HG03060 (cell line): ENCODE results near the gene CORO2A.

ENCODE experiments used
- ATAC-seq: cut with Tn5 transposase; IDR thresholded peaks from one replicate; pipeline ENCODE4 v1.9.1; 2021; ENCODE audit warnings: low read depth, moderate number of reproducible peaks; ENCODE audit not compliant: unreplicated experiment

The CORO2A gene

DNA sequence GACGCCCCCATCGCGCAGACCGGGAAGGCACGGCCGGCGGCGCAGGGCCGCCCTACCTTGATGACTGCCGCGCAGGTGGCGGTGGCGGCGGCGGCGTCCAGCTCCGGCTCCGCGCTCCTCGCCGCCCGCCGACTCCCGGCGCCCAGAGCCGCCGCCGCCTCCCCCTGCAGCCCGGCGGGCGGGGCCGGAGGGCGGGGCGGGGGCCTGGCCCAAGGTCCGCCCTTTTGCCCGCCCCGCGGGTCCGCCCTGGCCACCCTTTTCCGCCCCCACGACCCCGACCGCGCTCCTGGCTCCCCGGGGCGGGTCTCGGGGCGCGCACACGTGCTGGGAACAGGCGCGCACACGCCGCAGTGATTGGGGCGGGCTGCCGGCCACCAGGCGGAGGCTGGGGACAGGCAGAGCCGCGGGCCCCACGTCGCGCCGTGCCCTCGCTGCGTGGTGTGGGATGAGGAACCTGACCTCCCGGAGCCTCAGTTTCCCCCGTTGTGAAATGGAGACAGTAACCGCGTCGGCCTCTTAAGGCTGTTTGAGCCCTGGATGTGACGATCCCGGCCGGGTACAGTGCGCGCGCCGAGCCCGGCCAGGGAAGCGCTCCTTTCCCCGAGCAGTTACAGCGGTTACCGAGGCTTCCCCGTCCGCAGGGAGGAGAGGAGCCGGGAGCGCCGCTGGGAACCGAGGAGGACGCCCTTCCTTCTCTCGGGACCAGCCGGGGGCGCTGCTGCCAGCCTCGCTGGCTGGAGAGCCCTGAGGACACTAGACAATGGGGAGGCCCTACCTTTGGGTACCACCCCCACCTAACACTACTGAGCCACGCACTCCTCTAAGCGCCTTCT, at the start of gene CORO2A:
Gene CORO2A (minus strand): TSS at position 135 of the 833 bp plus-strand sequence. CDS start 34,977 bp downstream, outside the sequence.
- ATAC-seq, result no peak

DNA sequence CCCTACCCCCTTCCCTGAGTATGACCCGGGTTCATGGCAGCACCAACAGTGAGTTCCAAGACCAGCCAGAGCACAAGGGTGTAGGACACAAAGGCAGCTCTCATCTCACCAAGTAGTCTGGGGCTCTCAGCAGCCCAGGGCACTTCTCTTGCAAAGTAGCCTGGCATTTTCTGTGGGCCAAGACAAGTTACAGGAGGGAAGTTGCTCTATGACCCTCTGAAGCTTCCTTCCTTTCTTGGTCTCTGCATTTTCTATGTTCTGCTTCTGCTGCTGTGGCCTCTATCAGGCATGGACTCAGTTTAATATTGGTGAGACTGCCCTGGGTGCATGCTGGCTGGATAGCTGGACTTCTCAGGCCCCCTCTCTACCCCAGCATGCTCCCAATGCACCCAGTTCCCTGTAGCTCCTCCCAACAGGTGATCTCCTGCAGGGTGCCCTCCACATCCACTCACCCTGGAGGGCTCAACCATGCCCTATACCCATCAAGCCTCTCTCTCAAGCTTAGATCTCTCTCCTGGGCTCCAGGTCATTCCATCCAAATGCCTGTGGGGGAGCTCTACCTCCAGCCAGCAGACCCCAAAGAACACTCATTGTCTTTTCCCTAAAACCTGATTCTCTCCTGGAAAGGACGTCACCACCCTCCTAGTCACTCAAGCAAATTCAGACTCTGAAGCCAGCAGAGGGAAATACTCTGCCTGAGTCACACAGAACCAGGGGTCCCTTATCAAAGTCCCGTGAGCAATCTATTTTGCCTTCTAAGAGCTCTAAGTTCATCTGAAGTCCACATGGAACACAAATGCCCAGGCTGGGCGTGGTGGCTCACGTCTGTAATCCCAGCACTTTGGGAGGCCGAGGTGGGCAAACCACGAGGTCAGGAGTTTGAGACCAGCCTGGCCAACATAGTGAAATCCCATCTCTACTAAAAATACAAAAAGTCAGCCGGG, 49.2 kb upstream of the CORO2A start:
- no peak for ATAC-seq

DNA sequence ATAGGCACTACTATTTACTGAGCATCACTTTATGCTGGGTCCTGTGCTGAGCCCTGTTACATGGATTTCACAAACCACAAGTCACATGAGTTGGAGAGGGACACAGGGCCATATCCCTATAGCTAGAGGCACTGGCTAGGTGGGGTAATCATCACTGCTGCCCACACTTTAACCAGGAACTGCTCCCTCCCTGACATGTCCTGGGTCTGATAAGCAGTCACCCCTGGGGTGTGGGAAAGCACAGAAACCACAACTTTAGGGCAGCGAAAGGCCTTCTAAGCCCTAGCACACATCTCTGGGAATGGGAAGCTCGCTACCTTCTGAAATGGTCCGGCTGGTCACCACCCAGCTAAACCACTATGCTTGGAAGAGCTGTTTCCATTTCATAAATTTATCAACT, 48.0 kb upstream of the CORO2A start:
- ATAC-seq, result no peak

DNA sequence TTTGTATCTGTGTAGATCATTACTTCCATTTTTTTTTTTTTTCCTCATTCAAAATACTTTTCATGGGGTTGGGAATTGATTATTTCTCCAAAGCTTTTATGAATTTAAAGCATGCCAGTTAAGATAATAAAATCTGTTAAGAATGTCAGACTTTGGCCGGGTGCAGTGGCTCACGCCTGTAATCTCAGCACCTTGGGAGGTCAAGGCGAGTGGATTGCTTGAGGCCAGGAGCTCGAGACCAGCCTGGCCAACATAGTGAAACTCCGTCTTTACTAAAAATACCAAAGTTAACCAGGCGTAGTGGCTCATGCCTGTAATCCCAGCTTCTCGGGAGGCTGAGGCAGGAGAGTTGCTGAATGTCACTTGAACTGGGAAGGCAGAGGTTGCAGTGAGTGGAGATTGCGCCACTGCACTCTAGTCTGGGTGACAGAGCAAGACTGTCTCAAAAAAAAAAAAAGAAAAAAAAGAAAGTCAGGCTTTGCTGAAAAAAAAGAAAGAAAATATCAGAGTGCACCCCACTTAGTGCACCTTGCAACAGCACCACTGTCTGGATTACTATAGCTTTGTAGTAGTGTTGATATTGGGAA, 44.6 kb upstream of the CORO2A start:
- ATAC-seq, result no peak

DNA sequence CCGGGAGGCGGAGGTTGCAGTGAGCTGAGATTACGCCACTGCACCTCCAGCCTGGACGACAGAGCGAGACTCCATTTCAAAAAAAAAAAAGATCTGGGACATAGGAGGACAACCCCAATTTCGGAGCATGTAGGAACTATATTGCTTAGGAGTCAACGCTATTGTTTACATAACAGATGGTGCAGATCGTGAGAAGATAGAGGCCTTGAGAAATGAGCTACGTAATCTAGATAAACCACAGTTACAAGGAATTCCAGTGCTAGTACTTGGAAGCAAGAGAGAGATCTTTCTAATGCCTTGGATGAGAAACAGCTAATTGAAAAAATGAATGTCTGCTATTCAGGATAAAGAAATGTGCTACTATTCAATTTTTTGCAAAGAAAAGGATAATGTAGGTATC, 42.7 kb upstream of the CORO2A start:
- ATAC-seq, result no peak

- no peak for ATAC-seq
These were observed 41.9 kb upstream of the CORO2A start for GRCh38 chr9:98234245-98234825.

DNA sequence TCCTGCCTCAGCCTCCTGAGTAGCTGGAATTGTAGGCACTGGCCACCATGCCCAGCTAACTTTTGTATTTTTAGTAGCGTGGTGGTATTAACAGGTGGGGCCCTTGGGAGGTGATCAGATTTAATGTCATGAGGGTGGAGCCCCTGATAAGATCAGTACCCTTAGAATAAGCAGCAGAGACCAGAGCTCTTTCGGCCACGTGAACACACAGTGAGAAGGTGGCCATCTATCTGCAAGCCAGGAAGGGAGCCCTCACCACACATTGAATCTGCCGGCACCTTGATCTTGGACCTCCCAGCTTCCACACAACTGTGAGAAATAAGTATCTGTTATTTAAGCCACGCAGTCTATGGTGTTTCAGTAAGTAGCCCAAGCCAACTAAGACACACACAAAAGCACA, 40.5 kb upstream of the CORO2A start:
- no peak for ATAC-seq

GRCh38 chr9:98231770-98232478, 39.5 kb upstream of the CORO2A start:
- ATAC-seq, result no peak

GRCh38 chr9:98230789-98231188, 38.4 kb upstream of the CORO2A start:
- no peak for ATAC-seq

- no peak for ATAC-seq
These were observed 37.9 kb upstream of the CORO2A start for GRCh38 chr9:98230304-98230703.

DNA sequence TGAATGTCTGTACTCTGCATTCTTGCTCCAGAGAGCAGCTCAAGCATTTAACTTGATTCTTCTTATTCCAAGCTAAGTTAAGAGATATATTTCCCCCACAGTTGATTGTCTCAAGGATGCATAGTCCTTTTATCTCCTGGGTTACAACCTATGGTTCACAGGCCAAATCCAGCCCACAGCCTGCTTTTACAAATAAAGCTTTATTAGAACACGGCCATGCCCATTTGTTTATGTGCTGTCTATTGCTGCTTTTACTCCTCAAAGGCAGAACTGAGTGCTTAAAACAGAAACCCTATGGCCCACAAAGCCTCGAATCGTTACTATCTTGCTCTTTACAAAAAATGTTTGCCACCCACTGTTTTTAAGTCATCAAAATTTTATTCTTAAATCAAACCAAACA, 37.2 kb upstream of the CORO2A start:
- no peak for ATAC-seq

- ATAC-seq, result no peak
These were observed 36.6 kb upstream of the CORO2A start for GRCh38 chr9:98229090-98229395.

DNA sequence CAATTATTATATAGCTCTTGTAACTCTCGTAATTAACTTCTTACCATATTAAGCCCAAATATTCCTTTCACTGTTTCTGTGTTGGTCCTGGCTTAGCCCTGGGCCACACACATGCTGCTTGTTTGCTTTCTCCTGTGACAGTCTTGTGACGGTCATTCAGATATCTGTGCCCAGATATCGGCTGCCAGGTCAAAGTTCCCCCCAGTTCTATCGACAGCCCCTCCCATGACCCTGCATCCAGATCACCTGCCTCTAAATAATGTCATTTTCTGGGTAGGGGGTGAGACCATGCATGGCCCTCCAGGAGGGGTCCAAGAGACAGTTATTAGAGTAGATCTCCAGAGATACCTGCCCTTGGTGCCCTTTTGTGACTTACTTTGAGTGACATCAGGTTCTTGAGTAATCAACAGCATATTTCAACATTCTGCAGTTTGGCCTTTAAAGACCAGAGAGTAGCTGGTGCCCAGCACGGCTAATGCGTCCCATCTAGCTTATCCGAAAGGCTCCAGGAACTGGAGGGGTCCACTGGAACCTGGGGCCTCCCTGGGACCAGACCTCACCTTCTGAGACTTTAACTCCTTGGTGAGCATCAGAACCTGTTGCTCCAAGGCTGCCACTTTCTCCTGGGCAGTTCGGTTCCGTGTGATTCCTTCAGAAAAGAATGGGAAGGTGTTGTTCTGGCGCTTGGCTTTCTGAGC, 36.1 kb upstream of the CORO2A start:
- no peak for ATAC-seq

DNA sequence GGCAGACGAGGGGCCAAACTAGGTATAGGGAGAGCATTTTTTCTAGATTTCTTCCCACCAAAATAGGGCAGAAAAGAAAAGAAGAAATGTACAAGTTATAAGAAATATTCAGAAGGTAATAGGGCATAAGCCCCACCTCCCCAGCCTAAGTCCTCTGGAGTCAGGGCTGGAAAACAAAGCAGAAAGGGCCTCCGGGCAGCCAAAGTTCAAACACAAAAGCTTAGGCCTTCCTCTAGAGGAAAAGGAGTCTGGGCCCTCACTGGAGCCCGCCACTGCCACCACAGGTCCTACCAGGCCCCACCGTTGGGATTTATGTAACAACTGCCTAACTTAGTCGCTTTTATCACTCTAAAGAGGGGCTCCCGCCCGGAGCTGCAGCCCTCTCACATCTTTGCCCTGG, 35.4 kb upstream of the CORO2A start:
- no peak for ATAC-seq

DNA sequence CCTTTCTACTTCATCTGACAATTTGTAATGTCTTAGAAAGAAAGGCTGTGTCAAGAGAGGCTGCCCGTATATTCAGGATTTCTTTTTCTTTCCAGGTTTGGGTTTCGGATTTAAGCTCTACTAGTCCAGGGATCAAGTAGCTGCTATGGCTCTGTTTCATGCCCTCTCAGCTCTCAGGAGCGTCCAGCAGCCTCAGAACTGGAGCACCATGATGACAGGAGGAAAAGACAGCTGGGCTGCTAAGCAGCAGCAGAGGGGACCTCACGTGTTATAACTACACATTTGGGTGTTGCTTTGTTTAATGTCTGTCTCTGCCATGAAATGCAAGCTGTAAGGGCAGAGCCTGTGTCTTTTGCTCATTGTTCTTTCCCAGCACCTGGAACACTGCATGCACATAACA, 34.5 kb upstream of the CORO2A start:
- ATAC-seq, result no peak

GRCh38 chr9:98226516-98226915, 34.1 kb upstream of the CORO2A start:
- ATAC-seq, result no peak

- no peak for ATAC-seq
These were observed 32.6 kb upstream of the CORO2A start for GRCh38 chr9:98225015-98225442.

GRCh38 chr9:98222885-98223691, 30.7 kb upstream of the CORO2A start:
- ATAC-seq, result no peak

GRCh38 chr9:98220911-98221310, 28.5 kb upstream of the CORO2A start:
- ATAC-seq, result no peak
